ENCODE results near the gene RAB44.
A peak's percentile ranks its signal among the peaks of the same experiment; 100 is the strongest.
"Not testable (repeated sequence)": the region's sequence is repeated elsewhere in the genome, so short reads cannot be mapped to it uniquely, and the experiment has no call there.

Gene RAB44

DNA sequence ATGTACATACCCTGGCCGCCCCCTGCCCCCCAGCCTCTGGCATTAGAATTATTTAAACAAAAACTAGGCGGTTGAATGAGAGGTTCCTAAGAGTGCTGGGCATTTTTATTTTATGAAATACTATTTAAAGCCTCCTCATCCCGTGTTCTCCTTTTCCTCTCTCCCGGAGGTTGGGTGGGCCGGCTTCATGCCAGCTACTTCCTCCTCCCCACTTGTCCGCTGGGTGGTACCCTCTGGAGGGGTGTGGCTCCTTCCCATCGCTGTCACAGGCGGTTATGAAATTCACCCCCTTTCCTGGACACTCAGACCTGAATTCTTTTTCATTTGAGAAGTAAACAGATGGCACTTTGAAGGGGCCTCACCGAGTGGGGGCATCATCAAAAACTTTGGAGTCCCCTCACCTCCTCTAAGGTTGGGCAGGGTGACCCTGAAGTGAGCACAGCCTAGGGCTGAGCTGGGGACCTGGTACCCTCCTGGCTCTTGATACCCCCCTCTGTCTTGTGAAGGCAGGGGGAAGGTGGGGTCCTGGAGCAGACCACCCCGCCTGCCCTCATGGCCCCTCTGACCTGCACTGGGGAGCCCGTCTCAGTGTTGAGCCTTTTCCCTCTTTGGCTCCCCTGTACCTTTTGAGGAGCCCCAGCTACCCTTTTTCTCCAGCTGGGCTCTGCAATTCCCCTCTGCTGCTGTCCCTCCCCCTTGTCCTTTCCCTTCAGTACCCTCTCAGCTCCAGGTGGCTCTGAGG is 11.5 kb upstream of the RAB44 start:
- no peak for DNase-seq (ENCODE audit: low read depth)

DNA sequence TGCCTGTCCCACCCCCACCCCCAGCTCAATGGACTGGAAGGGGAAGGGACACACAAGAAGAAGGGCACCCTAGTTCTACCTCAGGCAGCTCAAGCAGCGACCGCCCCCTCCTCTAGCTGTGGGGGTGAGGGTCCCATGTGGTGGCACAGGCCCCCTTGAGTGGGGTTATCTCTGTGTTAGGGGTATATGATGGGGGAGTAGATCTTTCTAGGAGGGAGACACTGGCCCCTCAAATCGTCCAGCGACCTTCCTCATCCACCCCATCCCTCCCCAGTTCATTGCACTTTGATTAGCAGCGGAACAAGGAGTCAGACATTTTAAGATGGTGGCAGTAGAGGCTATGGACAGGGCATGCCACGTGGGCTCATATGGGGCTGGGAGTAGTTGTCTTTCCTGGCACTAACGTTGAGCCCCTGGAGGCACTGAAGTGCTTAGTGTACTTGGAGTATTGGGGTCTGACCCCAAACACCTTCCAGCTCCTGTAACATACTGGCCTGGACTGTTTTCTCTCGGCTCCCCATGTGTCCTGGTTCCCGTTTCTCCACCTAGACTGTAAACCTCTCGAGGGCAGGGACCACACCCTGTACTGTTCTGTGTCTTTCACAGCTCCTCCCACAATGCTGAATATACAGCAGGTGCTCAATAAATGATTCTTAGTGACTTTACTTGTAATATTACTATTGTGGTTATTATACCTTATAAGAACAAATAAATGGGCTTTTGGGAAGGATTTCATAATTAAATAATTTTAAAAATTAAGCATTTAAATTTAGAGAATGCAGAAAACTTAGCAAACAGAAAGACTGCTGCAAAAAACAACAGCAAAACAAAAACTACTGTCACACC is 10.7 kb upstream of the RAB44 start:
- no peak for DNase-seq (ENCODE audit: low read depth)

DNA sequence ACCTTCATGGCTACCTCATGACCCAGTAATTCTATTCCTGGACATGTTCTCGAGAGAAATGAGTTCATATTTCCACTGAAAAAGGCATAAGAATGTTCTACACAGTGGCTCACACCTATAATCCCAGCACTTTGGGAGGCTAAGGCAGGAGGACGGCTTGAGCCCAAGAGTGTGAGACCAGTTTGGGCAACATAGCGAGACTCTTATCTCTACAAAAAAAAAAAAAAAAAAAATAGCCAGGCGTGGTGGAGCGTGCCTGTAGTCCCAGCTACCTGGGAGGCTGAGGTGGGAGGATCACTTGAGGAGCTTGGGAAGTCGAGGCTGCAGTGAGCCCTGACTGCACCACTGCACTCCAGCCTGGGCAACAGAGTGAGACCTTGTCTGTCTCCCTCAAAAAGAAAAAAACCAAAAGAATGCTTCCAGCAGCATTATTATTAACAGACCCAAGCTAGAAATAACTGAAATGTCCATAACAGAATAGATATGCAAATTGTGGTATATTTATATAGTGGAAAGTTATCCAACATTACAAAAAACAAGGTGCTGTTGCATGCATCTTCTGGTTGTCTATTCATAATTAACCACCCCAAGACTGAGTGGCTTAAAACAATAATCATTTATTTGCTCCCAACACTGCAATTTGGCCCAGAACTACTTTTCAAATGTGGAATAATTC is 9.4 kb upstream of the RAB44 start:
- no peak for DNase-seq (ENCODE audit: low read depth)

DNA sequence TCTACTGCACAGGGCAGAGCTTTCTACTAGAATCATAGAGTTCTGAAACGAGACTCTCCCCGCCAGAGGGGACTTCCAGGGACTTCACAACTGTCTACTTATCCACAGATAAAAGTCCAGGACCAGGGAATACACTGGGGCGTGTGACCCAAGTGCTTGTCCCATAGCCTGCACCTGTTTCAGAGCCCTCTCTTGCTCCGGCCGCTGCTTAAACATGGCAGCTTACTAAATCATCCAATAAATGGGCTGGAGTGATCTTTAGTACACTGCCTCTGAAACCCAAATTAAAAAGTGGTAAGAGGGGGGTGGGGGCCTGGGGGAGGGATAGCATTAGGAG is 8.9 kb upstream of the RAB44 start:
- no peak for DNase-seq (ENCODE audit: low read depth)

DNA sequence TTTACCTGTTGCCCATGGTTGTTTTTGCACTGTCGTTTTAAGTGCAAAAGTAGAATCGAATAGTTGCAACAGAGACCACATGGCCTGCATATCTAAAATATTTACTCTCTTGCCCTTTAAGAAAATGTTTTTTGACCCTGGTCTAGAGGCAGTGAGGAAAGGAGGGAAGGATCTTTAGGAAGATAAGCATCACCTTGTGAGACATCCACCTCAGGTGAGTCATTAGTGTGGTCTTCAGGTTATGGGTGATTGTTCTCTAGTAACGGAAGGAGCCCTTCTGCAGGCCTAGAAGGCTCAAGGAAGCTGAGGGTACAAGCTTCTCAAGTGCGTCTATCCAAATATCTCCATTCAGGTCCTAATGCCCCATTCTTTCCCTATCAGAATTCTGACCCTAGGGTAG is 6.6 kb upstream of the RAB44 start:
- no peak for DNase-seq (ENCODE audit: low read depth)

DNA sequence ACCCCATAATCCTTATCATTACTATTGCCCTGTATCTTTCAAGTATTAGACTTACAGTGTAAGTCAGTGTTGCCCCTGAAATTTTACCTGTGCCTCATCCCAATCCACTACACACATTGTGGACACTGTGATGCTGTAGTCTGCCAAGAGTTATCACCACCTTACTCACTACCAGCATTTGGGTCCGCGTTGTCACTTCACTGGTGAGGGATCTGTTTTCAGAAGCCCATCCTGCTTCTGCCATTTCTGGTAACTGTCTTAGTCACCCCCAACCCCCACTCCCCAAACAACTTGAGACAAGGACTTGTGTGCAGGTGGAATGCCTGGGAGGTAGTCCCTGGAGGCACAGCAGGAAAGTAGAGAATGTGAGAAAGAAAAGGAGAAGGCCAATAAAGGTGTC is 6.0 kb upstream of the RAB44 start:
- no peak for DNase-seq (ENCODE audit: low read depth)

DNA sequence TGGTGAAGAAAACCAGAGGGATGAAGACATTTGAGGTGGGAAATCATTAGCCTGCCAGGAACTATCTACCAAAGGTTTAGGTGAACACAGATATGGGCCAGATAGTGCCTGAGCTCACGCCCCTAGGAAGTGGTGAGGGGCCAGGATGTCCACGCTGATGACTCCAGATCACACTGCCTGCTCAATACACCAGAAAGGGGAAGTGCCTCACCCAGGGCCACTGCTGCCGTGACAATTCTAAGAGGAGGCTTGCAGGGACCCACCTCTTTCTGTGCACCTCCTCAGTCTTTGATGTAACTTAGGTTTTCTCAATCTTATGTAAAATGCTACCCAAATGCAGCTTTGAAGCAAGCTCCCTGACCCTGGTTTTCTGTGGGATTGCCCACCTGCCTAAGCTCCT is 5.4 kb upstream of the RAB44 start:
- DNase-seq (ENCODE audit: low read depth), result no peak

DNA sequence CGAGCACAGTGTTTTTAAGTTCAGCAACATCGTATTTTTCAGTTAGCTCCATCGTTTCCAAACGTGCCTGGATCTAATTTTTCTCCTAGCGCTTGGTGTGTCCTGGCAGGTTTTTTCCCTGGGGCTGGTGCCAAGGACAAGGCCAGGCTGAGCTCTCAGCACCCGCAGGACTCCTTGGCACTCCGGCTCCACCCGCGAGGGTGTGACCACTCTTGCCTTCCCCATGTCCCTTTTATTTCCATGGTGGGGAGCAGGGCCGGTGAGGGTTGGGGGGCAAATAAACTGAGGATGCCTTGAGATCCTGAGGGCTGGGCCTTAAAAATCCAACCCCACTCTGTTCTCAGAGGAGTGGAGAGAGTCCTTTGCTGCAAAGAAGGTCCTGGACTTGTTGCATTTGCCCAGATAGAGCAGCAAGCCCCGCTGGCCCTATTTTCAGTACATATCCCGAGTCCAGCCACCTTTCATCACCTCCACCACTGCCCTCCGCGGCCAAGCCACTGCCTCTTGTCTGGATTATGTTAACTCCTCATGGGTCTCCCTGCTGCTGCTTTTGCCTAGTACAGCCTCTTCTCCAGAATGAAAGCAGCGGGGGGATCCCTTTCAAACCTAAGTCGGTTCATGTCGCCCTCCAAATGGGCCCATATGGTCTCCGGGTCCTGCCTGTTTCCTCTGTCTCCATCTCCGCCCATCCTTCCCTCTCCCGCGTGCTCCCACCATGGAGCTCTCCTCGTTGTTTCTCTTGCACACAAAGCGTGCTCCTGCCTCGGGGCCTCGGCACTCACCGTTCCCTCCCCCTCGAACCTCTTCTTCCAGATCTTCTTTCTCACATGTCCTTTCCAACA is 4.5 kb upstream of the RAB44 start:
- no peak for DNase-seq (ENCODE audit: low read depth)

DNA sequence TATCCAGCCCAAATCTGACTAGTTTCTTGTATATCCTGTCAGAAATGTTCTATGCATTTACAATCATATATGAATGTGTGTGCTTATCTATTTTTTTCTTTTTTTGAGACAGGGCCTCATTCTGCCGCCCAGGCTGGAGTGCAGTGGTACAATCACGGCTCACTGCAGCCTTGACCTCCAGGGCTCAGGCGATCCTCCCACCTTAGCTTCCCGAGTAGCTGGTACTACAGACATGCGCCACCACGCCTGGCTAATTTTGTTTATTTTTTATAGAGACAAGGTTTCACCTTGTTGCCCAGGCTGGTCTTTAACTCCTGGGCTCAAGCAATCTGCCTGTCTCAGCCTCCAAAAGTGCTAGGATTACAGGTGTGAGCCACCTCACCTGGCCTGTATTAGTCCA is 3.0 kb upstream of the RAB44 start:
- no peak for DNase-seq (ENCODE audit: low read depth)

DNA sequence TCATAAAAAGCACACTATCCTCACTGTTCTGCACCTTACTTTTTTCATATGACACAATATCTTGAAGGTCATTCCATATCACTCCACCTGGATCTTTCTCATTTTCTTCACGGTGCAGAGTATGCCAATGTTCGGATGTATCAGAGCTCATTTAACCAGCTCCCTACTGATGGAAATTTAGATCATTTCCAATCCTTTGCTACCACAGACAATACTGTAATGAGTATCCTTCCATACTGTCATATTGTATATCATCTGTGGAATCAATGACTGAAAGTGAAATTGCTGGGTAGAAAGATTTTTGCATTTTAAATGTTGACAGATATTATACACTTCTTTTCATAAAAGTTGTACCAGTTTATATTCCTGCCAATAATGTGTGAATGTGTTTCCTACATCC is 2.2 kb upstream of the RAB44 start:
- no peak for DNase-seq (ENCODE audit: low read depth)

DNA sequence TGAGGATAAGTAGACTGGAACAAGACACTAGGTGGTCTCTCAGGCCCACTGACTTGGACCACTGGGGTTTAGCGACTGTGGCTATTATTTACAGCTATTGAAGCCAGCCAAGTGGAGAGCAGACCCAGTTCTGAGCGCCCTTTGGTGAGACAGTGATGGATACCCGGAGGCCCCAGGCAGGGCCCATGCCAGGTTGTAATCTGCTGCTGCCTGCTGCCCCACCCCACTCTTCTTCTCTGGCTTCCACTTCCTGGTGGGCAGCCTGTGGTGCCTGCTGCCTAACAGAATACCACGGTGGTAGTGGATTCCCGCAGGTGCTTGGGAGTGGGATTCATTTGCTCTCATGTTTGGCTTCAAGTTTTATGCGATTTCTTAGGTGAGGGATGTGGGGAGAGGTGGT is 570 bp downstream of the RAB44 start:
- DNase-seq (ENCODE audit: low read depth), result no peak

DNA sequence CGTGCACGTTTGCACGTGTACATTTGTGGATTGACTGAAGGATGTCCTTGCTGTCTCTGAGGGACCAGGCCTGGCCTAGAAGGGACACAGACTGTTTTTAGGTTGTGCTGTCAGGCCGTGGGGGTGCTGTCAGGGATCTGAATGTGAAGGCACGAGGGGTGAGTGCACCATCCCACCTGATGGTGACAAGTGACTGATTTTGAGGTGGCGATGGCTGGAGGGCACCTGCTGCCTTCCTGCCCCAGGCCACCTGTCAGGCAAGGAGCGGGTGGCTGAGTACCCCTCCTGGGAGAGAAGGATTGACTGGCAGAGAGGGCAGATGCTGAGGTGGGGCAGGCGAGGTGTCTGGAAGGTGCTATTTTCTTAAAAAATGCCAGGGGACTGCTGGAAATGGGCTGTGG is 1.2 kb downstream of the RAB44 start:
- no peak for DNase-seq (ENCODE audit: low read depth)

DNA sequence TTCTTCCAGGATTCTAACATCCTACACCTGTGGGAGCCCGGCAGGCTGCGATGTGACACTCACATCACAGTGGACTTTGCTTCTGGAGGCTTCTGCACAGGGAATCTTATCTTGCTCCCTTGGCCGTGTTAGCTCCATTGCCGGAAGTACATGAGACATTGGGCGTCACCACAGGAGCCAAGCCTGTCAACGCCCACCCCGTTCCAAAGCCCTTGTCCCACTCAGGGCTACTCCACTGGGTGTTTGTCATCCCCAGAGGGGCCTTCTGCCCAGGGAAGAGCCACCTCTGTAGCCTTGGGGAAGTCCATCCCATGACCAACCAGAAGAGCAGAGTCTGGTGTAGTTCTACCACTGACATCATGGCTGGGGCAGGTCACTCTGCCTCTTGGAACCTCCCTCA is 1.7 kb downstream of the RAB44 start:
- no peak for DNase-seq (ENCODE audit: low read depth)

DNA sequence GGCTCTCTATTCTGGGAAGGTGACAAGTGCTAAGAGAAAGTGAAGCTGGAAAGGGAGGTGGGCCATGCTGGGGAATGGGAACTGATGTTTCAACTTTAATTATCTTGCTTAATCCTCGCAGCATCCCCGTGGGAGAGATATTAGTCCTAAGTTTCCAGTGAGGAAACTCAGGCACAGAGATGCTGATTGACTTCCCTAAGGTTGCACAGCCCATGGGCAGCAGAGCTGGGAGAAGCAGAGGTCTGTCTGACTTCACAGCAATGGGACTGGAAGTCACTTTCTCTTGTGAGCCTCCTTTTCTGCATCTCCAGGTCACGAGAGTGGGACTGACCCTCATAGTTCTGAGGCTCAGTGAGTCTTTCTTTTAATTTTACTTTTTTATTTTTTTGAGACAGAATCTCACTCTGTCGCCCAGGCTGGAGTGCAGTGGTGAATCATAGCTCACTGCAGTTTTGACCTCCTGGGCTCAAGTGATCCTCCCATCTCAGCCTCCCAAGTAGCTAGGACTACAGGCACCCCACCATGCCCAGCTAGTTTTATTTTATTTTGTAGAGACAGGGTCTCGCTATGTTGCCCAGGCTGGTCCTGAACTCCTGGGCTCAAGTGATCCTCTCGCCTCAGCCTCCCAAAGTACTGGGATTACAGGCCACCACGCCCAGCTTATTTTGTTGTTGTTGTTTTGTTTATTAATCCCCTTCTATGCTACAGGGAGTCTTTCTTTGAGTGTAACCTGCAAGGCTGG is 2.6 kb downstream of the RAB44 start:
- DNase-seq (ENCODE audit: low read depth), result no peak

DNA sequence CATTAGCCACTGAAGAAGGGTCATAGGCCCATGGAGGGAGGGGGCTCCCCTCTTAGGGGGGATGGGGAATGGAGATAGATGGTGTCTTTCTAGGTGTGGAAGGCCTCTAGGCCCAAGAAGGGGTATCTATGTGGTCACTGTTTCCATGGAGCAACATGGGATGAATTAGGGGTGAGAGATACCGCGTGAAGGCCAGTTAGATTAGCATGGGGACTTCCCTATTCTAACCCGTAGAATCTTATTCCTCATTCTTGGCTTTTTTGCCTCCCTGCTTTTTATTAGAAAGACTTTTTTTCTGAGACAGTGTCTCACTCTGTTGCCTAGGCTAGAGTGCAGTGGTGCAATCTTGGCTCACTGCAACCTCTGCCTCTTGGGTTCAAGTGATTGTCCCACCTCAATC is 3.2 kb downstream of the RAB44 start:
- no peak for DNase-seq (ENCODE audit: low read depth)

DNA sequence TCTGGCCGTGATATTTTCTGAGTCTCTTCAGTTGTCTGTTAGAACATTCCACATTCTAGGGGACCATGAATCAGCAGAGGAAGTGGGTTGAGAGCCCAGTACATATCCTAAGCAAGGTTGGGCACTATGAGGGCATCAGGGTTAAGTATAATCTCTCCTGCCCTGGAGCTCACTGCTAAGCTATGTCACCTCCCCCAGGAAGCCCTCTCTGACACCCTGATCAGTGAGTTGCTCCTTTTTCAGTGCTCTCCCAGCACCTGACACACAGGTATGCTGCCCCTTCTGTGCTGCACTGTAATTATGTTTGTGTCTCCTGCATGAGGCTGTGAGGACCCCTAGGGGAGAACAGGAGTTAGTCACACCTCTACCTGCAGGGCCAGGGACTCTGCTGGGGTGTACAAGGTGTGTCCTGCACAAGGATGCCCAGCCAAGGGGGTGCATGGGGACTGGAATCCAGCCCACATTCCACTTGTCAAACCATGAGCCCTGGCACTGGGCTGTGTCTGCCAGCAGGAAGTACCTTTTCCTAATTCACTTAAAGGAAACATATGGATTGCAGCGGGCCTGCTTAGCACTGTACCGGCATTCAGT is 3.9 kb downstream of the RAB44 start:
- peak; percentile 45 for DNase-seq (ENCODE audit: low read depth)

DNA sequence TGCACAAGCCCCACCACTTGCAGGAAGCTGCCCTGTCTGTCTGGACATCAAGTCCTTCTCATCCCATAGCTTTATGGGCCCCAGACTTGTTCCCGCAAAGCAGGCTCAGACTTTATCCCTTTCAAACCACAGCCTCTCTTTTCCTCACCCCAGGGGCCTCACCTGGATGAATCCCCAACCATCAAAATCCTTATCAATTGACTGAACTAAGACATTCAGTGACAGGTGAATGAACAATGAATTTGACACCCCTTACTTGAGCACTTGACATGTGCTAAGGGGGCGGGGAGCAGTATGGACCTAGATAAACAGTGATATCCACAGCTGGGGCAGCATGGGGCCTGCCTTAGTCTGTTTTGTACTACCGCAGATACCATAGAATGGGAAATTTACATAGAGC is 5.0 kb downstream of the RAB44 start:
- no peak for DNase-seq (ENCODE audit: low read depth)

DNA sequence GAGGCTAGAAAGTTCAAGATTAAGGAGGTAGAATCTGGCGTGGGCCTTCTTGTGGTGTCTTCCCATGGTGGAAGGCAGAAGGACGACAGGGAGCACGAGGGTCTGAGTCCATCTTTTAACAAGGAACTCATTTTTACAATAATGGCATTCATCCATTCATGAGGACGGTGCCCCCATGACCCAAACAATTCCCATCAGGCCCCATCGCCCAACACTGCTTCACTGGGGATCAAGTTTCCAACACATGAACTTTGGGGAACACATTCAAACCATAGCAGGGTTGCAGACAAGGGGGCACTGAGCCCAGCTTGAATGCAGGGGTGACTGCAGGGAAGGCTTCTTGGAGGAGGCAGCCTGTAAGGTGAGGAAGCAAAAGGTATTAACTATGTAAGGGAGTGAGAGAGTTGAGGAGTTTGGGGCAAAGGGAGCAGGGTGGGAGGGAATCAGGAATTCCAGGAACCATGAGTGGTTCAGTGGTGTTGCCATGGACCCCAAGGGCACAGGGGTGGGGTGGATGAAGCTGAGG is 5.5 kb downstream of the RAB44 start:
- no peak for DNase-seq (ENCODE audit: low read depth)

DNA sequence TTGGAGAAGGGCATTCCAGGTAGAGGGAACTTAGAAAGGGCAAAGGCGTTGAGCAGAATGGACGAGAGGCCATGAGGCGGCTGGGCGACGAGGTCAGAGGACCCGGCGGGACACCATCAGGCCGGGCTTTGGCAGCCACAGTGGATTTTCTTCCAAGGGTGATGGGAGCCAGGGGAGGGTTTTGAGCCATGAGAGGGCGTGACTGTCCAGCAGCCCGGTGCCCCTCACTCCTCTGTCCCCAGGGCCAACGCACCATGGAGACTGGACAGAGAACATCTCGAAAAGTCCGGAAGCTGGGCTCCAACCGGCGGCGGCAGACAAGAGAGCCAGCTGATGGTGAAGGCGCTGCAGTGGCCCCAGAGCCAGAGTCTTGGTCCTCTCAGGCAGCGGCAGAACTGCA is 6.4 kb downstream of the RAB44 start:
- DNase-seq (ENCODE audit: low read depth), result no peak

DNA sequence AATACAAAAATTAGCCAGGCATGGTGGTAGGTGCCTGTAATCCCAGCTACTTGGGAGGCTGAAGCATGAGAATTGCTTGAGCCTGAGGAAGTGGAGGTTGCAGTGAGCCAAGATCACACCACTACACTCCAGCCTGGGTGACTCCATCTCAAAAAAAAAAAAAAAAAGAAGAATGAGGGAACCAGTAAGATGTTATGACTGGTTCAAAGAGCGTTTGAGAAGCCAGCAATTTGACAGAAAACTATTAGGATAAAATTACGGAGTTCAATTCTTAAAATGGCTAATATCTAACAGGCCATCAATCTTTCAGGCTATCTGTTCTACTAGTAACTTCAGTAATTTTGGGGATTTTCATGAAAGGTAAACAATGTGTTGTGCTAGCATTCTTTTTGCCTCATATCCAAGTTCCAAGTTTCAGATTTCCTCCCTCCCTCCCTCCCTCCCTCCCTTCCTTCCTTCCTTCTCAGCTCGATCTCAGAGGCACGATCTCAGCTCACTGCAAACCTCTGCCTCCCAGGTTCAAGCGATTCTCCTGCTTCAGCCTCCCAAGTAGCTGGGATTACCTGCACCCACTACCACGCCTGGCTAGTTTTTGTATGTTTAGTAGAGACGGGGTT is 7.4 kb downstream of the RAB44 start:
- not testable (repeated sequence) for DNase-seq (ENCODE audit: low read depth)

DNA sequence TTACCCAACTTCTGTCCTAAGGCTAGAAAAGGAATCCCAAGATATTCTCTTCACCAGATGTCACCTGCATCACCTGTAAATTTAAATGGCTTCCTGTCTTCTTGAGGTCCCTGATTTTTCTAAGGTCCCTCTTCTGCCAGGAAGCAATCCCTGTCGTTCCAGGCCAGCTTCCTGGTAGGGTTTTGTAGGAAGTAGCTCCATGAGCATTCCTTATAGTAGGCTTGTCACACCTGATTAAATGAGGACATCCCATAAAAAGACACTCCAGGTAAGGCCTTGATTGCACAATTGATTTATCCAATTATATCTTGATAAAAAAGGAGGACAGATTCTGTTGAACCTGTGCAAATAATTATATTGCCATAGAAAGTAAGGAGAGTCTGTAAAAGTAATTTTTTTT is 8.7 kb downstream of the RAB44 start:
- no peak for DNase-seq (ENCODE audit: low read depth)

Data from iris pigment epithelial cell (primary cell).